ENCODE data around the gene STPG1.

The STPG1 gene

DNA sequence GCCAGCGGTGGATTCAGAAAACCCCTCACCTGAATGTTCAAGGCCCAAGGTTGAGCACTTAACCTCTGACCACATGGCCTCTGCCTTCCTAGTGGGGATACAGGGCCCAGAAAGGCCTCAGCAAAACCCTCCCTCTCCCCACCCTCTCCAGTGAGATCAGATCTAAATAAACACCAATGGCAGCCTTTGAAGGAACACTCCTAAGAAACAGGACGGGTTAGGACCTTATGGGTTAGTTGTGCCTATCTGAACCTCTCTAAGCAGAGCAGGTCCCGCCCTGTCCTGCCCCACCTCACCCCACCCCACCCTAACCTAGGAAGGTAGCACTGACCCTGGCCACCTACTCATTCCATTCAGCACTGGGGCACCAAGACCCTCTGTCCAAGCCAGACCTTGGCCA, 102.3 kb downstream of the STPG1 start:
- TF ChIP-seq ZNF311 (tag by site-specific recombination; IDR thresholded peaks at IDR 0.05; ENCODE audit: borderline replicate concordance) (no peak), ZSCAN5A (tag by site-specific recombination; IDR thresholded peaks at IDR 0.05) (no peak), ZNF600 (tag by site-specific recombination; IDR thresholded peaks at IDR 0.05) (no peak), ZXDB (tag by site-specific recombination; IDR thresholded peaks at IDR 0.05) (no peak), SALL2 (tag by site-specific recombination; IDR thresholded peaks at IDR 0.05; ENCODE audit: borderline replicate concordance) (no peak), ZNF155 (tag by site-specific recombination; IDR thresholded peaks at IDR 0.05) (no peak)
- ChIA-PET POLR2A (no interaction called here), CTCF (interaction anchor here (0.8 to 4.2 kb wide), 2 partner anchors 80 to 110 kb away, joined by 3 to 23 read pairs; no protein-coding TSS in a partner anchor)
- no peak overlapping the region for H3K4me3 ChIP-seq (ENCODE audit: low read depth, low read length)
- no peak overlapping the region for H3K27ac ChIP-seq (ENCODE audit: extremely low read depth, low read depth, low read length)
- no peaks in the 10 kb centered on the region for H3K4me1 ChIP-seq (ENCODE audit: control insufficient read depth, insufficient read depth, low read length)
- H3K36me3 ChIP-seq (ENCODE audit: control insufficient read depth in 2 of 2, insufficient read depth in 1 of 2, low read length in 2 of 2) = no peaks in the 10 kb centered on the region
- H3K9me3 ChIP-seq (ENCODE audit: control insufficient read depth, insufficient read depth, low read depth, low read length) = no peaks in the 10 kb centered on the region

GRCh38 chr1:24309762-24310485, 103.7 kb downstream of the STPG1 start:
- ChIA-PET POLR2A (no interaction called here), CTCF (interaction anchor here (0.5 to 4.2 kb wide), 8 partner anchors 73 to 1609 kb away, joined by 3 to 23 read pairs (median 4); no protein-coding TSS in a partner anchor)
- H3K27ac ChIP-seq (ENCODE audit: extremely low read depth, low read depth, low read length) = no peak overlapping the region
- no peaks in the 10 kb centered on the region for H3K9me3 ChIP-seq (ENCODE audit: control insufficient read depth, insufficient read depth, low read depth, low read length)
- no peak for TF ChIP-seq ZFP3 (tag by site-specific recombination; IDR thresholded peaks at IDR 0.05; ENCODE audit: low read depth)
- TF ChIP-seq ZNF623 (tag by site-specific recombination; IDR thresholded peaks at IDR 0.05) = no peak
- no peak for TF ChIP-seq ZNF274 (IDR thresholded peaks at IDR 0.05; ENCODE audit: low read length)
- no peak for TF ChIP-seq ZNF274 (tag by site-specific recombination; IDR thresholded peaks at IDR 0.05; ENCODE audit: borderline replicate concordance)
- no peak for TF ChIP-seq MZF1 (tag by site-specific recombination; IDR thresholded peaks at IDR 0.05; ENCODE audit: borderline replicate concordance)
- TF ChIP-seq, protein P1, sequence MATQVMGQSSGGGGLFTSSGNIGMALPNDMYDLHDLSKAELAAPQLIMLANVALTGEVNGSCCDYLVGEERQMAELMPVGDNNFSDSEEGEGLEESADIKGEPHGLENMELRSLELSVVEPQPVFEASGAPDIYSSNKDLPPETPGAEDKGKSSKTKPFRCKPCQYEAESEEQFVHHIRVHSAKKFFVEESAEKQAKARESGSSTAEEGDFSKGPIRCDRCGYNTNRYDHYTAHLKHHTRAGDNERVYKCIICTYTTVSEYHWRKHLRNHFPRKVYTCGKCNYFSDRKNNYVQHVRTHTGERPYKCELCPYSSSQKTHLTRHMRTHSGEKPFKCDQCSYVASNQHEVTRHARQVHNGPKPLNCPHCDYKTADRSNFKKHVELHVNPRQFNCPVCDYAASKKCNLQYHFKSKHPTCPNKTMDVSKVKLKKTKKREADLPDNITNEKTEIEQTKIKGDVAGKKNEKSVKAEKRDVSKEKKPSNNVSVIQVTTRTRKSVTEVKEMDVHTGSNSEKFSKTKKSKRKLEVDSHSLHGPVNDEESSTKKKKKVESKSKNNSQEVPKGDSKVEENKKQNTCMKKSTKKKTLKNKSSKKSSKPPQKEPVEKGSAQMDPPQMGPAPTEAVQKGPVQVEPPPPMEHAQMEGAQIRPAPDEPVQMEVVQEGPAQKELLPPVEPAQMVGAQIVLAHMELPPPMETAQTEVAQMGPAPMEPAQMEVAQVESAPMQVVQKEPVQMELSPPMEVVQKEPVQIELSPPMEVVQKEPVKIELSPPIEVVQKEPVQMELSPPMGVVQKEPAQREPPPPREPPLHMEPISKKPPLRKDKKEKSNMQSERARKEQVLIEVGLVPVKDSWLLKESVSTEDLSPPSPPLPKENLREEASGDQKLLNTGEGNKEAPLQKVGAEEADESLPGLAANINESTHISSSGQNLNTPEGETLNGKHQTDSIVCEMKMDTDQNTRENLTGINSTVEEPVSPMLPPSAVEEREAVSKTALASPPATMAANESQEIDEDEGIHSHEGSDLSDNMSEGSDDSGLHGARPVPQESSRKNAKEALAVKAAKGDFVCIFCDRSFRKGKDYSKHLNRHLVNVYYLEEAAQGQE (tag by site-specific recombination; IDR thresholded peaks at IDR 0.05) = no peak
- TF ChIP-seq, protein P2, sequence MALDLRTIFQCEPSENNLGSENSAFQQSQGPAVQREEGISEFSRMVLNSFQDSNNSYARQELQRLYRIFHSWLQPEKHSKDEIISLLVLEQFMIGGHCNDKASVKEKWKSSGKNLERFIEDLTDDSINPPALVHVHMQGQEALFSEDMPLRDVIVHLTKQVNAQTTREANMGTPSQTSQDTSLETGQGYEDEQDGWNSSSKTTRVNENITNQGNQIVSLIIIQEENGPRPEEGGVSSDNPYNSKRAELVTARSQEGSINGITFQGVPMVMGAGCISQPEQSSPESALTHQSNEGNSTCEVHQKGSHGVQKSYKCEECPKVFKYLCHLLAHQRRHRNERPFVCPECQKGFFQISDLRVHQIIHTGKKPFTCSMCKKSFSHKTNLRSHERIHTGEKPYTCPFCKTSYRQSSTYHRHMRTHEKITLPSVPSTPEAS (tag by site-specific recombination; IDR thresholded peaks at IDR 0.05) = no peak
- no peak for TF ChIP-seq ZNF155 (tag by site-specific recombination; IDR thresholded peaks at IDR 0.05)
- TF ChIP-seq ZNF692 (tag by site-specific recombination; IDR thresholded peaks at IDR 0.05) = no peak
- TF ChIP-seq PRDM4 (tag by site-specific recombination; IDR thresholded peaks at IDR 0.05) = no peak
- no peak for TF ChIP-seq SP3 (tag by site-specific recombination; IDR thresholded peaks at IDR 0.05)
- H3K4me1 ChIP-seq (ENCODE audit: control insufficient read depth, insufficient read depth, low read length) = no peaks in the 10 kb centered on the region
- no peak overlapping the region for H3K4me3 ChIP-seq (ENCODE audit: low read depth, low read length)
- H3K36me3 ChIP-seq (ENCODE audit: control insufficient read depth in 2 of 2, insufficient read depth in 1 of 2, low read length in 2 of 2) = no peaks in the 10 kb centered on the region

Data from HEK293 (cell line).